Stimulated activated CD4-positive, alpha-beta T cell treated with anti-CD3 and anti-CD28 coated beads, Interleukin-2, amount 100 ng/mL, for 48 hours (primary cell): Measurements from ENCODE around the gene CRMP1.
"Not testable (repeated sequence)": the region's sequence is repeated elsewhere in the genome, so short reads cannot be mapped to it uniquely, and the experiment has no call there.

Experiments
- DNase-seq, 2 donors: peaks; one replicate each; pipeline ENCODE4 v3.0.0-alpha.2; 2020

Gene CRMP1

DNA sequence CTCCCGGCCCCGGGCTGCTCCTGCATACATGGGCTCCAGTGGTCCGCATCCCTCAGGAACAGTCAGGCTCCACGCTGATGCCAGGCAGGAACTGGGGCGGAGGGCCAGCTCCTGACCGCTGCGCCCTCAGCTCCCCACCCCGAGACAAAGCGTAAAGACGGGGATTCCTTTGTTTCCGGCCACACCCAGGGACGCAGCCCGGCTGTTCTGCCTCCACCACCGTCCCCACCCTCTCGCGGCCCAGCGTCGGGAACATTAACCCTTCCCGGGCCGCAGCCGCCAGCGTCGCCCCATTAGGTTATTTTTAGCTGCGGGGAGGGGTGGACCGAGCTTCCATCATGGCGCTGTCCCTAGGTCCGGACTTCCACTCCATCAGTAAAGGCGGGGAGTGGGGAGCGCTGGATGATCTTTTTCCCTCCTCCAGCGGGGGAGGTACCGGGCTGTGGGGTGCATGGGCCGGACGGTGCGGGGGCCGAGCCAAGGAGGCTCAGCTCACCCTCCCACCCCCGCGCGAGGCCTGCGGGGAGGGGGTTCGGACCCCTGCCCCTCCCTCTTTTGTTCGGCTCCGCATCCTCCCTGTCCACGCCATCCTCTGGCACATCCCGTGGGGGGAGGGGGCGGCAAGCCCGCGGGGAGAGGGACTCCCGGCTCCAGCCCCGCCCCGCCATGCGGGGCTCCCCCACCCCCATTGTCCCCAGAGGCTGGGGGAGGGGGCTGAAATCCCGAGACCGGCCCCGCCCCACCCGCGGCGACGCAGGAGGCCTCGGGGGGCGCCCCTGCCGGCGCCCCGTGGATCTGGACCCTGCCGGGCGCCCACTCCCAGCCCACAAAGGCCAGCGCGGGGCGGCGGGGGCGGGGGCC lies 5.3 kb downstream of the CRMP1 start:
- no peak for DNase-seq

DNA sequence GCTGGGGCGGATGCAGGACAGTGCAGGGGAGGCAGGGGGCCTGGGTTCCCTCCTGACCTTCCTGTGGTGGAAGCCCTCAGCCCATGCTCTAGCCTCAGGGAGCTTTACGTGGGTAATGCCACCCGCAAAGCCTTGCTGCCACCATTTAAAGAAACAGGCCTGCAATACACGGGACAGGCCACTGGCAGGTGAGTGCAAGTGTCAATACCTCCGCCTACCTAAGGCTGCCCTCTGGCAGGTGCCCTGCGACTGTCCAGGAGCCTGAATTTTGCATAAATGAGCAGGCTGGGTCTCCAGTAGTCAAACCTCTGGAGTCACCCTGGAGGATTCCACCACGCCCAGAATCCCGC lies 5.9 kb downstream of the CRMP1 start:
- no peak for DNase-seq

DNA sequence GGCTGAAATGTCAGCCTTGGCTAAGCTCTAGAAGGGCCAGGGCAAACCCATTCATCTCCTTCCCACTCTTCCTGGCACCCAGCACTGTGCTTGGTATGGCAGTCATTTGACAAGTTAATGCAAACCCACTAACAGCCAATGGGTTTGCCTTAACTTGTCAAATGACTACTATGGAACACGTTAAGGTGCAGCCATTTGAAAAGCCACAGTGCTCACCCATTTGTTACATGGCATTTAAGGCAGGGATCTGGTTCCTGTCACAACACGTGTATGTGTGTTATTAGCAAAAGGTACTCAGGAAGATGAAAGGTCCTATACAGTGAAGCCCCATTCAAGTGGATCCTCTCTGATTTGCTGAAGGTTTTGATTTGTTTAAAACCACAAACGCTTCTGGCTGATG lies 7.2 kb downstream of the CRMP1 start:
- DNase-seq, result no peak

DNA sequence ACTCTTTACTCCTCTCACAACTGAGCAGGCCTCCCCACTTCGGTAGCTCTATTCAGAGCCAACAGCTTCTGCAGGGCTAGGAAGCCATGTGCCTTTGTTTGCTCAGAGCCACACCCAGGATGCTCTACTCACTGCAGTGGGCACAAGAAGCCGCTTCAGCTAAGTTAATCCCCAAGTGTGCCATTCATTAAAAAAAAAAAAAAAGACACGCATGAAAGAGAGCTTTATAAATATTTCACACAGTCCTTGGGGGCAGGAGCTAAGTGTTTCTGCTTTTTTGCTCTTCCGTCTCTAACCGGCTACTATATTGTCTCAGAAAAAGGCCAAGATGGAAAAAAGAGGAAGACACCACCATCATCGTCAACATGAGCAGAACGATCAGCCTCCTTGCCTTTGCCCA lies 8.1 kb downstream of the CRMP1 start:
- no peak for DNase-seq

DNA sequence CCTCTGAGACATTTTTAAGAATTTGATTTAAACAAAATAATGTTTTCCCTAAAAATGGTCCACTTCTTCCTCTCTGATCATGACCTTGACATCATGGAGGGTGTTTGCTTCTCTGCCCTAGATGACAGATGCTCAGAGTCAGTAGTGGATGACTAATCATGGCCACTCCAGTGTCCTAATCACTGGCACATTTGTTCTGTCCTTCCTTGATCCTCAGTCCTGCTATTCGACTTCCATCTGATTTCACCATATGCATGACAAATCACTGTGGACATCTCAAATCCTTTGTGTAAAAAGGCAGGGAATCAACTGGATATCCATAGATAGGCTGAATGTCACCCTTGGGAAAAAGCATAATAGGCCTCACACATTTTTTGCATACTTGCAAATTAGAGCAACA lies 9.0 kb downstream of the CRMP1 start:
- DNase-seq, result no peak

DNA sequence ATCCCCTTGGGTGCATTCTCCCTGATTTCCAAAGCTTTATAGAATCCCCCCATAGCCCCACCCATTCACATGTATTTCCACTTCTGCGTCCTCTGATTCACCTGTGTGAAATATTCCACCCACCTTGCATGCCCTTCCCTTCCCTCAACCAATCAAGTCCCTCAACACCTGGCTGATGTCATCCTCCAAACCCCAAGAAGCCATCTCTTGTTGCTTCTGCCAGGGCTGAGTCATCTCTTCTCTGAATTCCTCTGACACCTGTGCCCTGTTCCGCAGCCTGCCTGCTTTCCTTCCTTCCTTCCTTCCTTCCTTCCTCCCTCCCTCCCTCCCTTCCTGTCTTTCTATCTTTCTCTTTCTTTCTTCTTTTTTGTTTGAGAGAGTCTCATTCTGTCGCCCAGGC lies 9.9 kb downstream of the CRMP1 start:
- DNase-seq, result no peak

DNA sequence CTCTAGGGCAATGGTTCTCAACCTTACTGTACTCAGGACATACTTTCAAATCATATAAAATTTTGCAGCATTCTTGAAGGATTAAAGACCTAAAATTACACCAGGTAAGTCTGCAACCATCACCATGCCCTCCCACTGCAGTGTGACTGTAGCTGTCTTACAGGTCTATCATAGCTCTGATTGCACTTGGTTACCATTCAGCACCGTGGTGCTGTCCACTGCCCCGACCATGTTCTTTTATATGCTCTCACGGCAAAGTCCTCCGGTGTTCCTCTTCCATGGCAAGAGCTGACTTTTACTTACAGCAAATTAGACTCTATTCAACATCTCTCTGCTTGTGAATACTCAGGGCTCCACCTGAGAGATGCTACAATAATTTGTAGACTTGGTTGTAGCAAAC lies 11.5 kb downstream of the CRMP1 start:
- no peak for DNase-seq

DNA sequence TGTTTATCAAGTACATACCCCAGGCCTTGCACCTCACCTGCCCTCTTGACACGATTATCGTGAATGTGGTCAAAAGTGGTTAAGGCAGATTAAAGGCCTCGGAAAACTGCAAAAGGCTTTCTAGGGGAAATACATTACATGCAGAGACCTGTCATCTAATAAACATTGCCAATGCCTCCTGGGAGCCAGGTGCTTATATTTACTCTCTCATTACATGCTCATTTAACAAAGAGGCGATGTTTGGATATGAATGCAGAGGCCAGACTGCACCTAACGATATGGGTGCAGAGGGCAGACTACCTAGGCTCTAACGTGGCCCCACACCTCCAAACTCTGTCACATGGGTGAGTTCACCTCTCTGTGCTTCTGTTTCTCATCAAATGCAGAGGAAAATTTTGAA lies 14.5 kb downstream of the CRMP1 start:
- DNase-seq, result no peak

DNA sequence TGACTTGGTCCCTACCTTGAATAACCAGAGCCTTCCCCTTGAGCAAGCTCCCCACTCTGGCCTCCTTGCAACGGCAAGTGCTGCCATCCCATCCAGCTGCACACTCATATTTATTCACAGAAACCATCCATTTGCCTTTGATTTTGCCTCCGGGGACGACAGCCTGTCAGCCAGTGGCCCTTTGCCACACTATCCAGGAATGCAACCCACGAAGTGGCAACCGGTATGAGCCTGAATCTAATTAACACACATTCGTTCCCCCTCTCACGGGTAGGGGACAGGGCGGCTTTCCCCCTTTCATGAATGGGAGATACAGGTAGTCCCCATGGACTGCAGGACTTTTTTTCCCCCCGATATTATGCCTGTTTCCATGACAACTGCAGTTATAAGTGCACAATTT lies 15.5 kb downstream of the CRMP1 start:
- DNase-seq, result no peak

DNA sequence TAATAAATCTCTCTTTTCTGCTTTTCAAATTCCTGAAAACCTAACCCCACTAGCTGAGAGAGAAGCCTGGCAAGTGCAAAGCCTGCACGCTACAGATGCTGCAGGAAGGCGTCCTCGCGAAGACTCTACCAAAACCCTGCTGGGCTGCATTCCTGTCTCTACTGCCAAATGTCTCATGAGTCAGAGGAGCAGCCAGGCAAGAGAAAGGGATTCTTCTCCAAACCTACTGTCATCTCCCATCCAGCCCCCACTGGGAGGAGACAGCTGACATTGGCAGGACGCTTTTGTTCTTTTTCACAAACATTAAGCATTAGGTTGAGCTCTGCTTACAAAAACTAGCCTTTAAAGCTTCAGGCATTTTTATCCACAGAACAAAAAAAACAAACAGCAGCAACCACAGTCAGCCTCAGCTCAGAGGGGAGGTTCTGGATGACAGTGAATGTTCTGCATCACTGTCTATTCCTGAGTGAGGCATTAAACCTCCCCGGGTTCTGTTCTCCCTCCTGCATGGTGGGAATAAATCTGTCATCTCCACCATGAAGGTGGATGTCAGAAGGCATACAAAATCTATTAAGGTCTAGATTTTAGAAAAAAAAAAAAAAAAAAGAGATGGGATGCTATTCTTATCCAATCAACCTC lies 18.0 kb downstream of the CRMP1 start:
- no peak for DNase-seq

DNA sequence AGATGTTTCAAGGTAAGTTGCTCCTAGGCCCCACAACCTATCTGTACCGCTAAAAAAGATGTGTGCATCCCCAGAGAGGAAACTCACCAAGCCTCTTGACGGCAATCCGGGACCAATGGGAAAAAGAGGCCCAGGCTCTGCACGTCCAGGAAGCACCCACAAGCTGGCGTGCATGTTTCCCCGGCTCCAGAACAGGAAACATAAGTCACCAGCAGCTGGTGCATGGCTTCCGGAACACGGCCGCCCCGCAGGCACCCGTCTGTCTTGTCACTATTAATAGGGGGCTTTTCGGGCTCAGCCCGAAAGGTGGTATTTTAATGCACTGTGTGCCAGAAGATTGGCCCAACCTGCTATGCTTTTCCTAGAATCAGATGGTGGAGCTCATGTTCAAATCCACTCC lies 22.2 kb downstream of the CRMP1 start:
- DNase-seq, result no peak

DNA sequence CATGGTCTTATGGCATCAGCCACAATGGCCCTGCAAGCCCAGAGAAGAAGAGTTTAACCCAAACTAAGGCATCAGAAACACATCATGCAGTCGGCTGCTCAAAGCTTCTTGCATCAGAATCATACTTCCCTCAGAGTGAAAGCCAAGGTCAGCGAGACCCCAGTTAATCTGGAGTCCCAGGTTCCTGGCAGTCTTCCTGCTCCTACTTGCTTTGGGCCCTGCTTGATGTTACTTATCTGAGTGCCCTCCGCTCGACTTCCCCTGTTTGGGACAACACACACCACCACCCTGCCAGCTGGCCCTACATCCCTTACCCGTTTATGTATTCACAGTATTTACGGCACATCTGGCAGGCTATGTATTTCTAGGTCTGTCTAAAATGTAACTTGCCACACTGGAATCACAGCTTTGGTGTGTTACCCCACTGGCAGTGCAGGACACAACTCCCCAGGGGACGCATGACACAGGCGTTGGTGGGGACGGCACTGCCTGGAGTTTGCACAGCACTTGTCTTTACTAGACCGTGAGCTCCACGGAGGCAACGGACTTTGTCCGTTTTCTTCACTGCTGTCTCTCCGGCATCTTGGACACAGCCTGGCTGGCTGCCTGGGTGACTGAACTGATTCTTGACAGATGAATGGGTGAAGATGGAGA lies 22.8 kb downstream of the CRMP1 start:
- no peak for DNase-seq

DNA sequence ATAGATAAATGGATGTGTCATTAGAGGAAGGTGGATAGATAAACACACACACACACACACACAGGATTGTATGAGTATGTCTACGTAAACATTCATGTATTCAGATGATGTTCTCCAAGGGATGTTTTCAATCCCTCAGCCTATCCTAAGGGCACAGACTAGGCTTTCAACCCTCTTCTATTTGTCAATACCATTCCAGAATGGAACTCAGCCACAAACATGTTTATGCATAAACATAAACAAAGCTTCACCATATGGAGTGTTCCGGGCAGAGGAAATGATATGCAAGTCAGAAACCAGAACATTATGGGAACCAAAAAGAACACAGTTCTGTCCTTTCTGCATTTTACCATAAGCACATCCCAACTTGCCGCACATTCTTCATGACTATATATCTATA lies 25.0 kb downstream of the CRMP1 start:
- no peak for DNase-seq

DNA sequence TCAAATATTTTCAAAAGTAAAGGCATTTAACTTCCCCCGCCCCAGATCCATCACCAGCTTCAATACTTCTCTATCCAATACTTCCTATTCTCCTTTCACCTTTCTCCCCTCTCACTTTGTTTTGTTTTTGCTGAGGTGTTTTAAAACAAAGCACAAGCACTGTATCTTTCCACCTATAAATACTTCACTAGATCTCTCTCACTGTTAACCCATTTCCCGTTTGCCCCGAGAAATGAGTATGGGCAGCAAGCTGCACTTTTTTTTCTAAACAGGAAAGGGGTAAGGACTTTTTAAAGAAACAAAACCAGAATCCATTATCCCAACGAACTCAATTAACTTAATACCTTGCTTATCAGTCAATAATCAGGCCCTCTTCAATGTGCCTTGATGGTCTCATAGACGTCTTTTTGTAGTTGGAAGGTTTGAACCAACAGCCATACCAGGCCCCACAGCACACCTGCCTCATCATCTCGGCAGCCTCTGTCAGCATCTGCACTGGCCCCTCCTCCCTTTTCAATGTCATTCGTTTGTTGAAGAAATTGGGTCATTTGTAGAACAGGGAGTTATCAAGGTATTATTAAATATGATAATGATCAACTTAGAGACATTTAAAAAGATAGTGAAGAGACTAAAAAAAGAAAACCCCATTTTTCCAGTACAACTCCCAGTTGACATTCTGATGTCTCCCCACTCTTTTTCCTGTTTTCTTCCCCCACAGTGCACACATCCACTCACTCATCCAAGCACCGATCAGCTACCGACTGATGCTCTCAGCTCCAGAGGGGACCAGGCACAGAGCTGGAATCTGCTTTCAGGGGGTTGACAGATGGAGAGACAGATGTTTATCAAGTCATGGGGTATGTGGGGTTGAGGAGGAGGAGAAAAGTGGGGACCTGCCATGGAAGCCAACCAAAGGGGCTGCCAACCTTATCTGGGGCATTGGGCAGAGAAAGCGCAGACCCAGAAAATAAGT lies 25.8 kb downstream of the CRMP1 start:
- no peak for DNase-seq

DNA sequence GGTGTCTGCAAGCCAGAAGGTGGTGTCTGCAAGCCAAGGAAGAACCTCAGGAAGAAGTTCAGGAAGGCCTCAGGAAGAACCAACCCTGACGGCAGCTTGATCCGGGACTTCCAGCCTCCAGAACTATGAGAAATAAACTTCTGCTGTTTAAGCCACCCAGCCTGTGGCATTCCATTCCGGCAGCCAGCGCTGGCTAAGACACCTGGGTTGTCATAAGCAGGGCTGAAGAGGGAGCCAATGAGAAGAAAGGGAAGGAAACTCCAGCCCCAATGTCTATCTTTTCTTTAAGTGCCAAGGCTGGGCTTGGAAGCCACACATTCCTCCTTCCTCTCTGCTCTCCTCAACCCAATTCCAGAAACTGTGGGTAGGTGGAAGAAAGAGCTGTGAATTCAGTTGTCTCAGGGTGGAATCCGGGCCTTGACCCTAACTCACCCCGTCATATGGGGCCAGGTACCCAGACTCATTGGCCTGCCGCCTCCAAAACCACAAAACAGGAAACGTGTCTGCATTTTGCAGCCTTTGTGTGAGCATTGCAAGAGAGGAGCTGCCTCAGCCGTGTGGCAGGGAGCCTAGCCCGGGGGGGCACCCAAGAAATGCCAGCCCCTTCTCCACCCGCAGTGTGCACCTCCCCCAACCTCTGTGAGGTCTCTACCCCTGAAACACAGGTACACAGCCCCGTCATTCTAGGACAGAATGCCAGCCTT lies 26.8 kb downstream of the CRMP1 start:
- no peak for DNase-seq

DNA sequence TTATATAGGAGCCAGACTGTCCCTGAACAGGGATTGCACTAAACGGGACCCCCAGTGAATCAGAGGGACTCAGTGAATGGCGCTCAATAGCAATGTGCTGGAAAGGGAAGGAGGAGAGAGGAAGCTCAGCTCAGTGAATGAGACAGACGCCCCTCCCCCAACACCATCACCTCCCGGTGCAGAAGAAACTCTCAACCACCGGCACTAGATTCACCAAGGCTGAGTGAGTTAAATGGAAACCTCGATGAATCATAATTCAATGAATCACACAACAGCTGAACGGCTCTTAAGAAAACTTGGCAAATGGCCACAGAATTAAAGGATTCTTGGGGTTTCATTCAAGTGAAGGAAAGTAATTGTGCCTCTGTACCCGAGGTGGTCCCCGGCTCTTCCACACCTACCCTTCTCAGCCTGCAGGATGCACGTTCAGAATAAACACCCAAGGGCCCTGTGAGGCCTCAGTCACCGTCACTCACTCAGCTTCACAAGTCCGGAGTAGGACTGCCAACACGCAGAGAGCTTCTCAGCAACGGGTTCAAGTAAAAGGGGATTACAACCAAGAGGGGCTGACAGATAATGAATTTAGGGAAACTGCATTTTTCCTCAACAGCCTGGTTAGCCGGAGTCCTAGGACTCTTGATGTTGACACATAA lies 29.3 kb downstream of the CRMP1 start:
- DNase-seq, result peak; percentile 45 to 49

DNA sequence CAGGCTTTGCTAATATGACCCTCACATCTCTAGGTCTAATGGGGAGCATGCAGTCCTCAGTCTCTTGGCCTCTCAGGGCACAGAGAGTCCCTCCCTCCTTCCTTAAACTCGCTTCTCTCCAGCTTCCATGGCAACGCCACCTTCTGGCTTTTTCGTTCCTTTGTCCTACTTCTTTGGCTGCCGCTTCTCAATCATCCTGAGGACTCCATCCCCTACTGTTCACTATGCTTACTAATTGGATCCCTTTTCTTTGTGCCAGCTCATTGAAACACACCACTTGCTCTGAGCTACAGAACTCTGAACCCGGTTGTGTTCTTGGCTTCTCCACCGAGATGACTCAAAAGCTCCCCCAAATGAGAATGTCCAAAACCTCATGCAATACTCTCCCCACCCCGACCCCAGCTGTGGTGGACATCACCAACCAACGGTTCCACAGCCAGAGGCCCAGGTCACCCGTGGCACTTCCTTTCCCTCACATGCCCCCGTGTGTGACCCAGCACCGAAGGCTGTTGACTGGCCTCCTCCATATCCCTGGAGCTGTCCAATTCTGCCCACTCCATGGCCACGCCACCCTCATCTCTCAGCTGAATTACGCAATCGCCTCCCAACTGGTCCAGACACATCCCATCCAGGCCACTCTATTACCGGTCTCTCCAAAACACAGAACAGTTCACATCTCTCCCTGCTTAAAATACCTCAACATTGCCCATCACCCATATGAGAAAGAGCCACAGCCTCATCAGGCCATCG lies 34.7 kb downstream of the CRMP1 start:
- no peak for DNase-seq

DNA sequence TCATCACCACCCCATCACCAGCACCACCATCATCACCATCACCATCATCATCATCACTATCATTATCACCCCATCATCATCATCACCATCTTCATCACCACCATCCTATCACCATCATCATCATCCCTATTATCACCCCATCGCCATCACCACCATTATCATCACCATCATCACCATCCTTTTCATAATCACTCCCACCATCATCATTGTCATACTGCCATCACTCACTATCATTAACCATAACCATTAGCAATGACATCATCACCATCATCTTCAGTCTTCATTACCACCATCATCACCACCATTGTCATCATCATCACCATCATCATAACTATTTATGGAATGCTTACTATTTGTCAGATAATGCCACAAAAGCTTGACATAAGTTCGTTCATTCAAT lies 35.7 kb downstream of the CRMP1 start:
- DNase-seq, result no peak

DNA sequence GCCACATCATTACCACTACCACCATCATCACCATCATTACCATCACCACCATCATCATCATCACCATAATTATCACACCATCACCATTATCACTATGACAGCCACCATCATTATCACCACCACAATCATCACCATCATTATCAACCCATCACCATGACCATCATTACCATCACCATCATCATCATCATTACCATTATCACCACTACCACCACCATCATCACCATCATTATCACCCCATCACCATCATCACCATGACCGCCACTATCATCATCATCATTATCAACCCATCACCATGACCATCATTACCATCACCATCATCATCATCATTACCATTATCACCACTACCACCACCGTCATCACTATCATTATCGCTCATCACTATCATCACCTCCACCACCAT lies 36.5 kb downstream of the CRMP1 start:
- not testable (repeated sequence) for DNase-seq

DNA sequence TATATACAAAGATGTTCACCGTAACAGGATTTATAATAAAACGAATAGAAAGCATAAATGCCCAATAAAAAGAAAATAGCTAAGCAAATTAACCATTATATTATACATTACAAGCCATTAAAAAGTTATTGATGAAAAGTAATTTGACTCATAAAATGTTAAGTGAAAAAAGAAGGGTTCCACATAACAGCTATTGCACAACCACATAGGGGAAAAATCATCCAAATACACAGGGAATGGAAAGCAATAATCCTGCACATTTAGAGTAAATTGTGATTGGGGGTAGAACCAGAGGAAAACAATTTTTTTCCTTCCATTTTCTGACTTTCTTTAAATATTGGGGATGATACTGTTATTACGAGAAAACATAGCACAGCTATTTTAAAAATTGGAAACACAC lies 38.0 kb downstream of the CRMP1 start:
- DNase-seq, result no peak
